ENCODE data around the gene NAGS.
A peak's percentile ranks its signal among the peaks of the same experiment; 100 is the strongest.
"Not testable (repeated sequence)": the region's sequence is repeated elsewhere in the genome, so short reads cannot be mapped to it uniquely, and the experiment has no call there.

The NAGS gene

GRCh38 chr17:43983515-43984411 lies 20.7 kb upstream of the NAGS start:
- DNase-seq (ENCODE audit: low spot score): no peak

DNA sequence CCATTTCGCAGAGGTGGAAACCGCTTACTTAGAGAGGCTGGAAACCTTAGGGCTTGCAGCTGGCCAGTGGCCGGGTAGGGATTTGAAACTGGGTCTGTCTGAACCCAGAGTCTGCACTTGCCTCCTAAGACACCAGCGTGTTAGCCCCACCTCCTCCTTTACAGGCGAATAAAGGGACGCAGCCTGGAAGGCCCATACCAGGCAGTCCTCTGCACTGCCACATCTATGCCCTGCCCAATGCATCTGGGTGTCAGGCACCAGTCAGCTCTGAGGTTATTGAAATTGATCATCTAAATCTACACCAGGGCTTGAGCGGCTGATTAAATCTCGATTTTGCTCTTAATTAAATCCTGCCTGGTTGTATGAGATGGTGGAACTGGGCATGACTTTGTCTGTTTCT lies 19.9 kb upstream of the NAGS start:
- no peak for DNase-seq (ENCODE audit: low spot score)

DNA sequence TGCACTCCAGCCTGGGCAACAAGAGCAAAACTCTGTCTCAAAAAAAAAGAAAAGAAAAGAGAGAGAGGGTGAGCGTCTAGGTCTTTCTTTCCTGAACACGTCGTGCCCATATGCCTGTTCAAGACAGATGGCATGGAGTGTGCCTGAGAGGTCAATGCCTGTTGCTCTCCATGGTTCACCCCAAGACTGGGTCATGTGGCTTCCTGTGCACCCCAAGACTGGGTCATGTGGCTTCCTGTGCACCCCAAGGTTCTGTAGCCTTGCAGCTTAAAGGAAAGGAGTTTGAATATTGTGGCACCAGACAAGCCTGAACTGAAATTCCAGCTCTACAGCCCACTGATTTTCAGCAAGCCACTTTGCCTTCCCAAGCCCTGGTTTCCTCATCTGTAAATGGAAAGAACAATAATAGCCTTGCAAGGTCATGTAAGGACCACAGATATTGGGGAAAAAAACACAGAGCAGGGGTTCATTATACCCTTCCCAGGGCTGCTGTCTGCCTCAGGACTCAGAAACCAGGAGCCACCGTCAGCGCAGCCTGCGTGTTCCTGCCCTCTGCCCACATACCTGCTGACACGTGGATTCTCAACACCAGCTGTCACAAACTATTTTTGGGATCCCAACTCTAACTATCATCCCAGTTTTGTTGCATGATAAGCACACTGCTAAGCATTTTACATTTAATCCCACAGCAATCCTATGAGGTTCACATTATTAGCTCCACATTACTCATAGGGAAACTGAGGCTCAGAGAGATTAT lies 18.0 kb upstream of the NAGS start:
- DNase-seq (ENCODE audit: low spot score): no peak

GRCh38 chr17:43987131-43988021 lies 17.0 kb upstream of the NAGS start:
- no peak for DNase-seq (ENCODE audit: low spot score)

DNA sequence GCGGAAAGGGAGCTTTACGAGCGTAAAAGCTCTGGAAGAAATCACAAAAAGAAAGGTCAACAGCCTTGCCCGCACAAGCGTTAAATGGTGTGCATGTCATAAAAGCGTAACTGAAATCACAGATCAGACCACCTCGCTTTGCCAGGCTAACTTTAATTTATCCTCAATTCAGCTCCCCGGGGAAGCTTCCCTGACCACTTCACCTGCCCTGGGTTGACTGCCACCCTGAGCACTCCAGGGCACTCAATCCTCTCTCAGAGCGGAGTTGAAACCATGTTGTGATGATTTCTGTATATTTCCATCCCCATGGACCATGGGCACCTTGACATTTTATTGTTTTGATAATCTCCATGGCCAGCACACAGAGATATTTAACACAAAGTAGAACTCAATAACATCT lies 16.1 kb upstream of the NAGS start:
- no peak for DNase-seq (ENCODE audit: low spot score)

DNA sequence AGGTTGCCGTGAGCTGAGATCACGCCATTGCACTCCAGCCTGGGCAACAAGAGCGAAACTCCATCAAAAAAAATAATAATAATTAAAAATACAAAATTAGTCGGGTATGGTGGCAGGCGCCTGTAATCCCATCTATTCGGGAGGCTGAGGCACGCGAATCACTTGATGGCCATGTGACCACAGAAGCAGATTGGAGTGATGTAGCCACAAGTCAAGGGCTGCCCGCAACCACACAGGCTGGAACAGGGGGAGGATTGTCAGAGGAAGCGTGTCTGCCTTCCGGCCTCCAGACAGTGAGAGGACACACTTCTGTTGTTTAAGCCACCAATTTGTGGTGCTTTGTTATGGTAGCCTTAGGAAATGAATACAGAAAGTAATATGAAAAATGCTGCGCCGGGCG lies 11.8 kb upstream of the NAGS start:
- DNase-seq (ENCODE audit: low spot score): no peak

GRCh38 chr17:43994272-43995149 lies 9.9 kb upstream of the NAGS start:
- peak; percentile 59 for DNase-seq (ENCODE audit: low spot score)

DNA sequence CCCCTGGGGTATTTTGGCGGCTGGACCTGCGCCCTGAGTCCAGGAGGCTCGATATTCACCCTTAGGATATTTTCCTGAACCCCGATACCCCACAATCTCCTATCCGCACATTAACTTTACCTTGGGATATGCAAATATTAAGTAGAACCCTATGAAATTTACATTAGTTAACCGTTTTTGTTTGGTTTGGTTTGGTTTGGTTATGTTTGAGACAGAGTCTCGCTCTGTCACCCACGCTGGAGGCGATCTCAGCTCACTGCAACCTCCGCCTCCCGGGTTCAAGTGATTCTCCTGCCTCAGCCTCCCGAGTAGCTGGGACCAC lies 9.3 kb upstream of the NAGS start:
- no peak for DNase-seq (ENCODE audit: low spot score)

DNA sequence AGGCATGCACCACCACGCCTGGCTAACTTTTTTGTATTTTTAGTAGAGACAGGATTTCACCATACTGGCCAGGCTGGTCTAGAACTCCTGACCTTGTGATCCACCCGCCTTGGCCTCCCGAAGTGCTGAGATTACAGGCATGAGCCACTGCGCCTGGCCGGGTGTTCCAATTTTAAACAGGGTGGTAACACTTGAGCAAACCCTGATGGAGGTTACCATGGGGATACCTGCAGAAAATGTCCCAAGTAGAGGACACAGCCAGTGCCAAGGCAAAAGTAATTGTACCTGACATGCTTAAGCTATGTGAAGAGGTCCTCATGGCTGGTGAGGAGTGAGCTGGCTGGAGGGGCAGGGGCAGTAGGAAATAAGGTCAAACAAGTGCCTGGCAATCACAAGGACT lies 7.2 kb upstream of the NAGS start:
- not testable (repeated sequence) for DNase-seq (ENCODE audit: low spot score)

DNA sequence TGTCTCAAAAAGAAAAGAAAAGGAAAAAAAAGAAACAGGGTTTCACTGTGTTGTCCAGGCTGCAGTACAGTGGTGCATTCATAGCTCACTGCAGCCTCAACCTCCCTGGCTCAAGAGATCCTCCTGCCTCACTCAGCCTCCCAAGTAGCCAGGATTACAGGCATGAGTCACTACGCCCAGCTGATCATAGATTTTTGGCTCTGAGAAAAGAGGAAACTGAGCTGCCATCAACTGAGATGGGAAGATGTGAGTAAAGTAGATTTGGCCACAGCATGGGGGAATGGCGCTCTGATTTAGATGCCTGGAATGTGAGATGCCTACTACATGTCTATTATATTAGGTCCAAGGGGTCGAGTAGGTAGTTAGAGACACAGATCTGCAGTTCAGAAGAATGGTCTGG lies 5.9 kb upstream of the NAGS start:
- DNase-seq (ENCODE audit: low spot score): no peak

DNA sequence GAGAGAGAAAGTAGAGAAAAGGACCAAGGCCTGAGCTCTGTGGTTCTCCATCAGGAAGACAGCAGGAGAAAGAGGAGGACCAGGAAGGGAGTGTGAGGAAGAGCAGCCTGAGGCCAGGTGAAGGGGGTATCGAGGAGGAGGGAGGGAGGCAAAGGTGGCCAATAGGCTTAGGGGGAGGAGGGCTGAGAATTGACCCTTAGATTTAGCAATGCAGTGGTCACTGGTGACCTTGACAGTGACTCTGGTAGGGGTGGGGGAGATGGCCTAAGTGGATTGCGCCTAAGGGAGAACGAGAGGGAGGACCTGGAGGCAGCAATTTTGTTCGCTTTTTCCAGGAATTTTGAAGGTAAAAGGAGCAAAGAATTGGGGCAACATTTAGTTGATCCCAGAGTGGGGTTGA lies 5.4 kb upstream of the NAGS start:
- no peak for DNase-seq (ENCODE audit: low spot score)

DNA sequence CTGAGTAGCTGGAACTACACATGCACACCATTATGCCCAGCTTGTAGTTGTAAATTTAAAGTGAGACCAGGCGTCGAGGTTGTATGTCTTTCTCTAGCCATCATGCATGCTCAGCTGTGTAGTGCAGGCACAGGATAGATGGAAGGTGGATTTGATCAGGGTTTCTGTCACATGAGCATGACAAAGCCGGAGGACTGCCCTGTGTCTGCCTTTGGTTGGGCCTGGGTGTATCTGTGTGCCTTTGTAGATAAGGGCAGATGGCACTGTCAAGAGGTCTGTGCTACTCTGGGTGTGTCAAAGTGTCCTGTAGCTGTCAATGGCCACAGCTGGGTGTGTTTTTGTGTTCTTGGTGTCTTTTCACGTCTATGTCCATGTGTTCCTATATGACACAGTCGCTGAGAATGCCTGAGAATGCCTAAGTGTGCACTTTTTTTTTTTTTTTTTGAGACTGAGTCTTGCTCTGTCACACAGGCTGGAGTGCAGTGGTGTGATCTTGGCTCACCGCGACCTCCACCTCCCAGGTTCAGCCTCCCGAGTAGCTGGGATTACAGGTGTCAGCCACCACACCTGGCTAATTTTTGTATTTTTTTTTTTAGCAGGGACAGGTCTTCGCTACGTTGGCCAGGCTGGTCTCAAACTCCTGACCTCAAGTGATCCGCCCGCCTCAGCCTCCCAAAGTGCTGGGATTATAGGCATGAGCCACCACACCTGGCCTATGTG lies 4.1 kb upstream of the NAGS start:
- no peak for DNase-seq (ENCODE audit: low spot score)

DNA sequence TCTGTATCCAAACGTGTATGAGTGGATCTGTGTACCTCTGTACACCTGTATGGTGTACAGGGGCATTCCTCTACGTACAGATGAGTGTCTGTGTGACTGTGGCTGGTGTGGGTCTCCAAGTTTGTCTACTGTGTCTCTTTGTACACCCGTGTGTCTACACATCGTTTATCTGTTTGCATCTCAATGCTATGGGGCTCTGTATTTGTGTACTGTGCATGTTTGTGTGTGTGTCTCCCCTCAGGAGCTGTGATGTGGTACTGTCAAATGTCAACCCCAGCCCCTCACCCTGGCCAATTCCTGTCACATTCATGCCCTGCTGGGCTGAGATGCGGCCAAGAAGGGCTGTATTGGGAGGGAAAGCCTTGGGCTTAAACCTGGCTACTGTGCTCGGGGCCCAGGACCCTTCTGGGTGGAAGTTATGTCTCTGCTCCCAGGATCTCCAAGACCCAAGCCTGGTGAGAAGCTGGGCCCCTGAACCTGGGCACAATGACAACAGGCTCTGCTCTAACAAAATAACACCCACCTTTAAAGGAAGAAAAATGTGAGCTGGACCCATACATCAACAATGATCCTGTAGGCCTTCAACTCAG lies 3.5 kb upstream of the NAGS start:
- no peak for DNase-seq (ENCODE audit: low spot score)

DNA sequence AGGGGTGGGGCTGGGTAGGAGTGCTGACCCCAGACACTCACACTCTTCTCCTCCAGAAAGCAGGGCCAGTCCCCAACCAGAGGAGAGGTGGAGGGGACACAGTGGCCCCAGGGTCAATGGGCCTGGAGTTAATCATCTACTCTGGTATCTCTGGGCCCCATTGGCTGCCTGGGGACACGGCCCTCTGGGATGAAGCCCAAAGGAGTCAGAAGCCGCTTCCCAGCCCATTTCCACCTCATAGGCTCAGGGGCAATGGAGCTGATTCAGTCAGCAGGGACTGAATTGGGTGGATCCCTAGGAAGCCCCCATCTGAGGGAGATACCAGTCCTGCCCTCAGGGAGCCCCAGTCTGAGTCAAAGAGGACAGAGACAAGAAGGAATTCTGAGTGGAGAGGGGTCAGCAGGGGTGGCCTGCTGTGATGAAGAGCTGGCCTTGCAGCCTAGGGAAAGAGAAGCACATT lies 2.9 kb upstream of the NAGS start:
- DNase-seq (ENCODE audit: low spot score): no peak

DNA sequence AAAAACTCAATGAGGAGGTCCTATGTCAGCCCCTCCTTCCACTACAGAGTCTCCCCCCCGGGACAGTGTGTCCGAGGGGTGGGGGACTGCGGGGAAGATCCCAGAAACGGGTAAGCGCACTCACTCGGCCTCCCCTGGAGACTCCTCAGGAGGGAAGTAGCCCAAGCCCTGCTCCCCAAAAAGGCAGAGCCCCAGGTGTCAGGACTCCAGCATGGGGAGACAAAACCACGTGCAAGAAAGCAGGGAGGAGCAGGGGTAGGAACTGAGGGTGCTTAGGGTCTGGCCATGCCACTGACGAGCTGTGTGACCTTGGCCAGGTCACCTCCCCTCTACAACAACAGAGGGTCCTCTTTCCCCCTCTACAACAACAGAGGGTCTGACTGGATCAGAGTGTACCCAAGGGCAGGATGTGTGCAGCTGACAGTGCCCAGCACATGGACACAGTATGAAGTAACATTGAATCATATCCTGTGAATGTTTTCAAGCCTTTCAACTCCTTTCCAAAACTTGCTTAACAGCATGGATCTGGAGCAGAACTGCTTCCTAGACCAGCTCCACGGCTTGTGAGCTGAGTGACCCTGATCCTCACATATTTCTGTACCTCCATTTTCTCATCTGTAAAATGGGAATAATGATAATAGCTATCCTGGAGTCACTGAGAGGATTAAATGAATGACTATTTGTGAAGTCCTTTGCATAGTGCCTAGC lies 2.1 kb upstream of the NAGS start:
- DNase-seq (ENCODE audit: low spot score): no peak

DNA sequence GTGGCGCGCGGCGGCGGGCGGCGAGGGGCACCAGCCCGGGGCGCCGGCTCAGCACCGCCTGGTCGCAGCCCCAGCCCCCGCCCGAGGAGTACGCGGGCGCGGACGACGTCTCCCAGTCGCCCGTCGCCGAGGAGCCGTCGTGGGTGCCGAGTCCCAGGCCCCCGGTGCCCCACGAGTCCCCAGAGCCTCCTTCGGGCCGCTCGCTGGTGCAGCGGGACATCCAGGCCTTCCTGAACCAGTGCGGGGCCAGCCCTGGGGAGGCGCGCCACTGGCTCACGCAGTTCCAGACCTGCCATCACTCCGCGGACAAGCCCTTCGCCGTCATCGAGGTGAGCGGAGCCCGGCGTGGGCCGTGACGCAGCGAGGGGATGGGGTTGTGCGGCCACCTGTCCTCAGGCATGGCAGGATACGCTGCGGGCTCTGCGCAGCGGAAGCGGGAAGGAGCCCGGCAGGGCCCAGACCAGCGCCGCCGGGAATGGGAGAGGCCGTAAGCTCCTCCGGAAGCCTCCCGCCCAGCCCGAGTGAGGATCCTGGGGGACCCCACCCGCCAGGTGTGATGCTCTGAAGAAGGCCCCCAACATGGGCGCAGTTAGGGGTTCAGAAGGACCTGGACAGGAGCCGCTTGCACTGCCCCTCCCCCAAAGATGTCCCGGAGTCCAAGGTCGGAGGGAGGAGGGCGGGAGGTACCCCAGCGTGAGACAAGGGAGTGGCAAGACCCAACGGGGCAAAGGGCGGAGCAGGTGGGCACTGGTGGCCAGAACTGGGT lies 522 bp downstream of the NAGS start:
- peak; percentile 11 for DNase-seq (ENCODE audit: low spot score)

DNA sequence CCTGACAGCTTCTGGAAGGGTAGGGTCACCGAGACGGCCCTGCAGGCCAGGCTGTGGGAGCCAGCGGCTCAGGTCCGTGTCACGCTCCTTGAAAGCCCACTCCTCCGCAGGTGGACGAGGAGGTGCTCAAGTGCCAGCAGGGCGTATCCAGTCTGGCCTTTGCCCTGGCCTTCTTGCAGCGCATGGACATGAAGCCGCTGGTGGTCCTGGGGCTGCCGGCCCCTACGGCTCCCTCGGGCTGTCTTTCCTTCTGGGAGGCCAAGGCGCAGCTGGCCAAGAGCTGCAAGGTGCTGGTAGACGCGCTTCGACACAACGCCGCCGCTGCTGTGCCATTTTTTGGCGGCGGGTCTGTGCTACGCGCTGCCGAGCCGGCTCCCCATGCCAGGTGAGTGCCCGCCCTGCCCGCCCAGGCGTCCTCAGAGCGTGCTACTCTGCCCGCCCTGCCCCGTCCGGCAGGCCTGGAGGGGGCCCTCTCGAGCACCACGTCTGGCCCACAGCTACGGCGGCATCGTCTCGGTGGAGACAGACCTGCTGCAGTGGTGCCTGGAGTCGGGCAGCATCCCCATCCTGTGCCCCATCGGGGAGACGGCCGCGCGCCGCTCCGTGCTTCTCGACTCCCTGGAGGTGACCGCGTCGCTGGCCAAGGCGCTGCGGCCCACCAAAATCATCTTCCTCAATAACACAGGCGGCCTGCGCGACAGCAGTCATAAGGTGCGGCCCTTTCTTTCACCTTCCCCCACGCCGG lies 1.3 kb downstream of the NAGS start:
- DNase-seq (ENCODE audit: low spot score): peak; percentile 31

GRCh38 chr17:44006272-44006597 lies 1.8 kb downstream of the NAGS start:
- DNase-seq (ENCODE audit: low spot score): no peak
